Left lung (tissue), 10 donors: Measurements from ENCODE around the gene TLK2. TPM values are rescaled to one million over a fixed set of nuclear protein-coding genes. Genes with fewer than 3 reads are reported as not detected.
A peak's percentile ranks its signal among the peaks of the same experiment; 100 is the strongest.
"Not testable (repeated sequence)": the region's sequence is repeated elsewhere in the genome, so short reads cannot be mapped to it uniquely, and the experiment has no call there.

Experiments used
- ATAC-seq: fragments of 200-7000 bp; cut with Tn5 transposase; one replicate; pipeline ENCODE4 v1.9.1; 2020; ENCODE audit warnings: moderate library complexity
- DNase-seq, 4 donors: peaks; one replicate each; pipeline ENCODE4 v3.0.0-alpha.2; 2013 to 2020
- H3K27ac ChIP-seq, 2 donors: fragments of 200-600 bp; sonication (generic) in 1 of 2; one replicate each; pipeline versions ENCODE4 v1.5.0 to v1.8.0; 2020 to 2021
- H3K27me3 ChIP-seq, 2 donors: fragments of 200-600 bp; sonication (generic) in 1 of 2; one replicate each; pipeline versions ENCODE4 v1.5.0 to v1.8.0; 2020 to 2021
- H3K36me3 ChIP-seq, 2 donors: fragments of 200-600 bp; sonication (generic) in 1 of 2; one replicate each; pipeline versions ENCODE4 v1.5.0 to v1.8.0; 2020 to 2021
- H3K4me1 ChIP-seq, 2 donors: fragments of 200-600 bp; one replicate each; pipeline ENCODE4 v1.8.0; 2021
- H3K4me3 ChIP-seq, 2 donors: fragments of 200-600 bp; sonication (generic) in 1 of 2; one replicate each; pipeline versions ENCODE4 v1.5.0 to v1.8.0; 2020 to 2021; ENCODE audit warnings: mild to moderate bottlenecking in 1 of 2
- H3K9me3 ChIP-seq, 2 donors: fragments of 200-600 bp; sonication (generic) in 1 of 2; one replicate each; pipeline versions ENCODE4 v1.5.0 to v1.8.0; 2020 to 2021
- CTCF ChIP-seq, 2 donors: fragments of 200-600 bp; sonication (generic) in 1 of 2; IDR thresholded peaks; one replicate each; pipeline versions ENCODE4 v1.5.0 to v1.8.0; 2021; ENCODE audit warnings: antibody characterized with exemption in 2 of 2
- intact Hi-C, 2 donors: fragments of 100-400 bp; cut with DNase I; formaldehyde crosslinking; loops; one replicate each; pipeline versions ENCODE4 v1.11.2 to v1.14.2; 2022
- polyA plus RNA-seq, 6 donors: library from polyadenylated mRNA; unstranded; fragments of 120-200 nt; gene quantifications; one replicate each; pipeline ENCODE4 v1.2.1, GENCODE V29; 2013; ENCODE audit not compliant: insufficient read length in 6 of 6
- total RNA-seq, 2 donors: library from RNA; stranded (reverse); fragmentation: NEBNext Ultra II Directional; extraction: Animal tissue kit (Norgen Biotek cat#: 25700); gene quantifications; one replicate each; pipeline ENCODE4 v1.2.1, GENCODE V29; 2021
- donor health status: DM: no; HTN: yes; CAD: no.
- donor health status: DM: no; HTN: no; CAD: no.

Gene TLK2
- total and polyA plus RNA-seq, 8 donors, result 32.2 to 75.0 (median 69.1) TPM

GRCh38 chr17:62600805-62601204 lies 122.2 kb downstream of the TLK2 start:
- H3K36me3 ChIP-seq, result peaks cover 0 to 94% of the 10 kb centered on the region in 2 donors
- TF ChIP-seq CTCF (IDR thresholded peaks at IDR 0.05), result no peak
- DNase-seq (no peak), ATAC-seq (peak; percentile 36)
- no peak overlapping the region for H3K4me3 ChIP-seq
- H3K4me1 ChIP-seq, result no peaks in the 10 kb centered on the region
- H3K9me3 ChIP-seq, result no peaks in the 10 kb centered on the region
- peak overlapping the region; percentile 50 to 58 for H3K27ac ChIP-seq
- intact Hi-C loops, result no loop called here
- no peaks in the 10 kb centered on the region for H3K27me3 ChIP-seq

- no peak for DNase-seq
- no peaks in the 10 kb centered on the region for H3K4me1 ChIP-seq
- intact Hi-C loops, result no loop called here
- no peaks in the 10 kb centered on the region for H3K27me3 ChIP-seq
- H3K36me3 ChIP-seq, result peaks cover 0 to 94% of the 10 kb centered on the region in 2 donors
- no peak for TF ChIP-seq CTCF (IDR thresholded peaks at IDR 0.05)
- H3K4me3 ChIP-seq, result no peak overlapping the region
- peak; percentile 76 for ATAC-seq
- H3K27ac ChIP-seq, result peak overlapping the region in 1 of 2 donors; percentile 58
- H3K9me3 ChIP-seq, result no peaks in the 10 kb centered on the region
Observed at GRCh38 chr17:62601471-62601870, 122.8 kb downstream of the TLK2 start.

DNA sequence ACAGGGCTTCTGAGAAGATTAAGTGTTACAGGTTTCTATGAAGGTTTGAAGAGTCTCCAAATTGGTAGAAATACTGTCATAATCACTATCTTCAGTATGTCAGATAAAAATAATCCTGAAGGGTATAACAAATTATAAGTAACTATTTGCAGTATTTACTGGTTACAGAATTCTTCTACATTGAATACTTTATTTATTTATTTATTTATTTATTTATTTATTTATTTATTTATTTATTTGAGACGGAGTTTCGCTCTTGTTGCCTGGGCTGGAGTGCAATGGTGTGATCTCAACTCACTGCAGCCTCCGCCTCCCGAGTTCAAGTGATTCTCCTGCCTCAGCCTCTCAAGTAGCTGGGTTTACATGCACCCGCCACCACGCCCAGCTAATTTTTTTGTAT lies 125.2 kb downstream of the TLK2 start:
- not testable (repeated sequence) for ATAC-seq
- peaks cover 0 to 94% of the 10 kb centered on the region in 2 donors for H3K36me3 ChIP-seq

GRCh38 chr17:62605588-62605987 lies 127.0 kb downstream of the TLK2 start:
- Histone ChIP-seq H3K4me1 (no peaks in the 10 kb centered on the region), H3K36me3 (peaks cover 0 to 94% of the 10 kb centered on the region in 2 donors), H3K27me3 (no peaks in the 10 kb centered on the region), H3K27ac (no peak overlapping the region), H3K4me3 (no peak overlapping the region), H3K9me3 (no peaks in the 10 kb centered on the region)
- TF ChIP-seq CTCF (IDR thresholded peaks at IDR 0.05), result no peak
- DNase-seq (no peak), ATAC-seq (no peak)
- intact Hi-C loops, result no loop called here

More for the DNA sequence above, 125.2 kb downstream of the TLK2 start:
- H3K27me3 ChIP-seq, DNase-seq, H3K4me1 ChIP-seq, H3K4me3 ChIP-seq, intact Hi-C loops, H3K9me3 ChIP-seq, H3K27ac ChIP-seq: not testable (repeated sequence)

- no peak for ATAC-seq
- intact Hi-C loops, result no loop called here
- Histone ChIP-seq H3K36me3 (peaks cover 0 to 100% of the 10 kb centered on the region in 2 donors), H3K4me1 (no peaks in the 10 kb centered on the region), H3K27ac (peak overlapping the region in 1 of 2 donors; percentile 34), H3K27me3 (no peaks in the 10 kb centered on the region), H3K4me3 (no peak overlapping the region), H3K9me3 (no peaks in the 10 kb centered on the region)
- DNase-seq, result no peak
- TF ChIP-seq CTCF (IDR thresholded peaks at IDR 0.05), result no peak
Observed at GRCh38 chr17:62611292-62611691, 132.7 kb downstream of the TLK2 start.

GRCh38 chr17:62611728-62612127 lies 133.1 kb downstream of the TLK2 start:
- intact Hi-C loops, result no loop called here
- peaks cover 0 to 99% of the 10 kb centered on the region in 2 donors for H3K36me3 ChIP-seq
- DNase-seq, result no peak
- no peak for TF ChIP-seq CTCF (IDR thresholded peaks at IDR 0.05)
- H3K9me3 ChIP-seq, result no peaks in the 10 kb centered on the region
- no peak overlapping the region for H3K4me3 ChIP-seq
- no peaks in the 10 kb centered on the region for H3K27me3 ChIP-seq
- H3K27ac ChIP-seq, result peak overlapping the region in 1 of 2 donors; percentile 34
- ATAC-seq, result peak; percentile 11
- no peaks in the 10 kb centered on the region for H3K4me1 ChIP-seq

DNA sequence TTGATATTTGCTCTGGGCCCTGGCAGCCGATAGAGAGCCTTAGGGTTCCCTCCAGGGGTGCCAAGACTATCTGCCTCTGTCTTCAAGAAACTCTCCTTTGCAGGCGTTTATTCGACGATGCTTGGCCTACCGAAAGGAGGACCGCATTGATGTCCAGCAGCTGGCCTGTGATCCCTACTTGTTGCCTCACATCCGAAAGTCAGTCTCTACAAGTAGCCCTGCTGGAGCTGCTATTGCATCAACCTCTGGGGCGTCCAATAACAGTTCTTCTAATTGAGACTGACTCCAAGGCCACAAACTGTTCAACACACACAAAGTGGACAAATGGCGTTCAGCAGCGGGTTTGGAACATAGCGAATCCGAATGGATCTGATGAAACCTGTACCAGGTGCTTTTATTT lies 133.7 kb downstream of the TLK2 start:
- peaks cover 0 to 94% of the 10 kb centered on the region in 2 donors for H3K36me3 ChIP-seq
- H3K4me1 ChIP-seq, H3K9me3 ChIP-seq, ATAC-seq, H3K27me3 ChIP-seq, H3K4me3 ChIP-seq, DNase-seq, intact Hi-C loops: not testable (repeated sequence)
- H3K27ac ChIP-seq, result peak overlapping the region in 1 of 2 donors; percentile 34

DNA sequence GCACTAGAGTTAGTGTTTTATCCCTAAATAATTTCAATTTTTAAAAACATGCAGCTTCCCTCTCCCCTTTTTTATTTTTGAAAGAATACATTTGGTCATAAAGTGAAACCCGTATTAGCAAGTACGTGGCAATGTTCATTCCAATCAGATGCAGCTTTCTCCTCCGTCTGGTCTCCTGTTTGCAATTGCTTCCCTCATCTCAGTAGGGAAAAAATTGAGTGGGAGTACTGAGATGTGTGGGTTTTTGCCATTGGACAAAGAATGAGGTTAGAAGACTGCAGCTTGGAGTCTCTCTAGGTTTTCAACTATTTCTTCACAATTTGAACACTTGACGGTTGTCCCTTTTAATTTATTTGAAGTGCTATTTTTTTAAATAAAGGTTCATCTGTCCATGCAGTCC lies 134.5 kb downstream of the TLK2 start:
- H3K27me3 ChIP-seq, H3K4me3 ChIP-seq, H3K4me1 ChIP-seq, ATAC-seq, H3K9me3 ChIP-seq, H3K27ac ChIP-seq, intact Hi-C loops, DNase-seq: not testable (repeated sequence)
- H3K36me3 ChIP-seq, result peaks cover 0 to 88% of the 10 kb centered on the region in 2 donors
